Measurements from ENCODE around the gene REG1A.

Gene REG1A

DNA sequence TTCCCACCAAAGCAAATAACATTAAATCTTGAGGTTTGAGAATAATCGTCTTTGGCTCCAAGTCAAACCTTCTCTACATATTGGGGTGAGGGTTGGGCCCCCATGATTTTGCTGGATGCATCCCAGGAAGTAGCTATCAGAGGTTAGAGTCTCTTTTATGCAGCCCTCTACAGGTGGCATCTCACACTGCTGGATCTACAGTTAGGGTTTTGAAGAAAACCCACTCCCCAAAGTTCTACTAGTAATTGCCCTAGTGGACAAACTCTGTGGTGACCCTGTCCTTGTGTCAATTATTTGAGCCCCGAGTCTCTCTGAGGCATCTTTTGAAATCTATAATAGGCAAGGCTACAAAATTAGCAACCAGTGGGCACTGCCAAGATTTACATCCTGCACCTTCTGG, 15.0 kb upstream of the REG1A start:
- TF ChIP-seq, protein P1, sequence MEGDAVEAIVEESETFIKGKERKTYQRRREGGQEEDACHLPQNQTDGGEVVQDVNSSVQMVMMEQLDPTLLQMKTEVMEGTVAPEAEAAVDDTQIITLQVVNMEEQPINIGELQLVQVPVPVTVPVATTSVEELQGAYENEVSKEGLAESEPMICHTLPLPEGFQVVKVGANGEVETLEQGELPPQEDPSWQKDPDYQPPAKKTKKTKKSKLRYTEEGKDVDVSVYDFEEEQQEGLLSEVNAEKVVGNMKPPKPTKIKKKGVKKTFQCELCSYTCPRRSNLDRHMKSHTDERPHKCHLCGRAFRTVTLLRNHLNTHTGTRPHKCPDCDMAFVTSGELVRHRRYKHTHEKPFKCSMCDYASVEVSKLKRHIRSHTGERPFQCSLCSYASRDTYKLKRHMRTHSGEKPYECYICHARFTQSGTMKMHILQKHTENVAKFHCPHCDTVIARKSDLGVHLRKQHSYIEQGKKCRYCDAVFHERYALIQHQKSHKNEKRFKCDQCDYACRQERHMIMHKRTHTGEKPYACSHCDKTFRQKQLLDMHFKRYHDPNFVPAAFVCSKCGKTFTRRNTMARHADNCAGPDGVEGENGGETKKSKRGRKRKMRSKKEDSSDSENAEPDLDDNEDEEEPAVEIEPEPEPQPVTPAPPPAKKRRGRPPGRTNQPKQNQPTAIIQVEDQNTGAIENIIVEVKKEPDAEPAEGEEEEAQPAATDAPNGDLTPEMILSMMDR (IDR thresholded peaks at IDR 0.05; ENCODE audit: low read depth, low read length) = no peak
- no peak overlapping the region for H3K4me3 ChIP-seq (ENCODE audit: low read depth, low read length)

DNA sequence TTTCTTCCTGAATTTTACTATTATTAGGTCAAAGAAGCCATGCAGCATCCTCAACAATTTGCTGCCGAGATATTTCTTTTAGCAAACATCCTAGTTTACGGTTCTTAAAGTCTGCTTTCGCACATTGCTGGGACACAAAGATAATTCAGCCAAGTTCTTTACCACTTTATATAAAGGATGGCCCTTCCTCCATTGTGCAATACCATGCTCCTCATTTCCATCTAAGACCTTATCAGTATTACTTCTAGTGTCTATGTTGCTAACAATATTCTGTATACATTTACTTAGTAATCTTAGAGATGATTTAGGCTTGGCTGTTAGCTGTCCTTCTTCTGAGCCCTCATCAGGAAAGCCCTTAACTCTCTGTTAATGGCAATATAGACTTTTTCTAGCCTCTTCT, 8.0 kb upstream of the REG1A start:
- H3K4me3 ChIP-seq (ENCODE audit: low read depth, low read length) = no peak overlapping the region
- TF ChIP-seq, protein P1 (IDR thresholded peaks at IDR 0.05; ENCODE audit: low read depth, low read length) = no peak

GRCh38 chr2:79114797-79115494, 5.3 kb upstream of the REG1A start:
- TF ChIP-seq, protein P1 (IDR thresholded peaks at IDR 0.05; ENCODE audit: low read depth, low read length) = no peak
- H3K4me3 ChIP-seq (ENCODE audit: low read depth, low read length) = no peak overlapping the region

DNA sequence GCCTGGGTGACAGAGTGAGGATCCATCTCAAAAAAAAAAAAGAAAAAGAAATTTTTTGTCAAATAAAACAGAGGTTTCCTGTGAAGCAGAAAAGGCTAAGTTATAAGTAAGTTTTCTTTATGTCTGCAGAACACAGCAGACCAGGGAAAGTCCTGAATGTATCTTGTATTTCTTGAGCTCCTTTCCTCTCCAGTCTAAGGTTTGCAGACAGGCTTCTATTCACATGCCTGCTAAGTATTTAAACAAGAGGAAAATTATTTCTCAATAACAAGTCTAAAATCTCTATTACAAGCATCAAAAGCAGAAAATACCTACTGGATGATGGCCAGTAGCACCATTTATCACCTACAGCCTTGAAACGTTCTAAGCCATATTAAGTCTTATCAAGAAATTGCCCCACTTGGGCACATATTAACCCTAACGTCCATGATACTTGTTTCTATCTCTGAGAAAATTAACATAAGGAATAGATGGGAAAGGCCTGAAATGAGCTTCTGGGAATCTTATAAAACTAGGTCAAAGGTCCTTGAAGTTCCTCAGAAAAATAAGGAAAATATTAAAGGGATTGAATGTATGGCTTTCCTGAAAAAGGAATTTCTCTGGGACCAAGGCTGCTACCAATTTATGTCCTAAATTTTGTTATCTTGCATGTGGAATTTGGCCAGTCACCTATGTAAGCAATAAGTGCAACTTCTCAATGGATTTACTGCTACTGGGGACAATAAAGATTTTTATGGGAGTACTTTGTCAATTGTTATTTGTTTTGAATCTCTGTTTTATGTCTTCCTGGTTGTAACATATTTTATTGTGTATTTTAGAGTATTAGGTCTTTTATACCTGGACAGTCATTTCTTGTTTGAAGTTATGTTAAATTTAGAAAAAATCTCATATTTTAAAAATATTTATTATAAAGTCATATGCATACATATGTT, 3.0 kb upstream of the REG1A start:
- no peak overlapping the region for H3K4me3 ChIP-seq (ENCODE audit: low read depth, low read length)
- TF ChIP-seq, protein P1 (IDR thresholded peaks at IDR 0.05; ENCODE audit: low read depth, low read length) = no peak

DNA sequence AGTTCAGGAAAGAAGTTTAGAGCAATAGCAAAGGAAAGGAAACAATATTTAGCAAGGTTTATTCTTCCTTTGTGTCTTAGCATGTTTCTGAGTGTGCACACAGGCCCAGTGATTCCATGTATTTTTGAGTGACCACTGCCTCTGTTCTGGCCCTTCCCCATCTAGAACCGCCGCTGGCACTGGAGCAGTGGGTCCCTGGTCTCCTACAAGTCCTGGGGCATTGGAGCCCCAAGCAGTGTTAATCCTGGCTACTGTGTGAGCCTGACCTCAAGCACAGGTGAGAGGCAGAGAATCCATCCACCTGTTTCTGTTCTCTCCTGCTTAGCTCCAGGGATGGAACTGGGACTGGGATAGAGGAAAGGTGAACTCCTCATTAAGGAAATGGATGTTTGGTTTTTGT, 2.4 kb downstream of the REG1A start:
- TF ChIP-seq, protein P1 (IDR thresholded peaks at IDR 0.05; ENCODE audit: low read depth, low read length) = no peak
- H3K4me3 ChIP-seq (ENCODE audit: low read depth, low read length) = no peak overlapping the region

- H3K4me3 ChIP-seq (ENCODE audit: low read depth, low read length) = no peak overlapping the region
- TF ChIP-seq, protein P1 (IDR thresholded peaks at IDR 0.05; ENCODE audit: low read depth, low read length) = no peak
Observed at GRCh38 chr2:79124907-79125720, 4.8 kb downstream of the REG1A start.
